ENCODE measurements around the gene ACADM. TPM values are rescaled to one million over a fixed set of nuclear protein-coding genes. Genes with fewer than 3 reads are reported as not detected.

ACADM gene
- total and polyA plus RNA-seq, 2 of the 13 experiments (the other 11 are each of a cell fraction or from before 2014, with no cell fraction given): 43.7 to 92.2 TPM

DNA sequence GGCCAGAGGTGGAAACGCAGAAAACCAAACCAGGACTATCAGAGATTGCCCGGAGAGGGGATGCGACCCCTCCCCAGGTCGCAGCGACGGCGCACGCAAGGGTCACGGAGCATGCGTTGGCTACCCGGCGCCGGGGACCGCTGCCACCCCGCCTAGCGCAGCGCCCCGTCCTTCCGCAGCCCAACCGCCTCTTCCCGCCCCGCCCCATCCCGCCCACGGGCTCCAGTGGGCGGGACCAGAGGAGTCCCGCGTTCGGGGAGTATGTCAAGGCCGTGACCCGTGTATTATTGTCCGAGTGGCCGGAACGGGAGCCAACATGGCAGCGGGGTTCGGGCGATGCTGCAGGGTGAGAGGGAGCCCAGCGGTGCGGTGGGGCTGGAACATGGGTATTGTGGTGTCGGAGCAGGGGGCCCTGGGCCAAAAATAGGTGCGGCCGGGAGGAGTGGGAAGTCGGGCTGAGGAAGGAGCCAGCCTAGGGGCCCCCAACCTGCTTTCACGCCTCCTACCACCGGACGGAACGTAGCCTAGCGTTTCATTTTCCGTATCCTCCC lies at the start of gene ACADM (continued):
- peak; percentile 71; the same call in 1 of the 2 replicates for TF ChIP-seq ZNF343 (CRISPR knock-in tag; IDR thresholded peaks at IDR 0.05)
- peak; percentile 45; the same call in 1 of the 2 replicates for TF ChIP-seq ZBTB25 (CRISPR knock-in tag; IDR thresholded peaks at IDR 0.05)
- no peak for TF ChIP-seq SYNCRIP (IDR thresholded peaks at IDR 0.05; ENCODE audit: insufficient read depth, low read depth, low read length)
- no peak for TF ChIP-seq ZNF879 (CRISPR knock-in tag; IDR thresholded peaks at IDR 0.05)
- no peak for TF ChIP-seq PCBP2 (optimal IDR thresholded peaks at IDR 0.05; ENCODE audit: low read depth, low read length, poor library complexity, severe bottlenecking)
- TF ChIP-seq PITX1 (CRISPR knock-in tag; IDR thresholded peaks at IDR 0.05): peak; percentile 13; the same call in 1 of the 2 replicates
- TF ChIP-seq, protein P1, sequence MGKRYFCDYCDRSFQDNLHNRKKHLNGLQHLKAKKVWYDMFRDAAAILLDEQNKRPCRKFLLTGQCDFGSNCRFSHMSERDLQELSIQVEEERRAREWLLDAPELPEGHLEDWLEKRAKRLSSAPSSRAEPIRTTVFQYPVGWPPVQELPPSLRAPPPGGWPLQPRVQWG (CRISPR knock-in tag; IDR thresholded peaks at IDR 0.05; ENCODE audit: borderline replicate concordance, low read depth): no peak
- TF ChIP-seq ZNF639 (CRISPR knock-in tag; conservative IDR thresholded peaks at IDR 0.05): no peak; the same call in 1 of the 2 replicates
- no peak for TF ChIP-seq ZNF839 (CRISPR knock-in tag; IDR thresholded peaks at IDR 0.05; ENCODE audit: borderline replicate concordance)
- peak; percentile 87 for TF ChIP-seq TAF1 (CRISPR knock-in tag; IDR thresholded peaks at IDR 0.05)
- TF ChIP-seq, protein P2, sequence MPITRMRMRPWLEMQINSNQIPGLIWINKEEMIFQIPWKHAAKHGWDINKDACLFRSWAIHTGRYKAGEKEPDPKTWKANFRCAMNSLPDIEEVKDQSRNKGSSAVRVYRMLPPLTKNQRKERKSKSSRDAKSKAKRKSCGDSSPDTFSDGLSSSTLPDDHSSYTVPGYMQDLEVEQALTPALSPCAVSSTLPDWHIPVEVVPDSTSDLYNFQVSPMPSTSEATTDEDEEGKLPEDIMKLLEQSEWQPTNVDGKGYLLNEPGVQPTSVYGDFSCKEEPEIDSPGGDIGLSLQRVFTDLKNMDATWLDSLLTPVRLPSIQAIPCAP (CRISPR knock-in tag; IDR thresholded peaks at IDR 0.05; ENCODE audit: low read depth): no peak
- TF ChIP-seq NR2C2 (CRISPR knock-in tag; IDR thresholded peaks at IDR 0.05; ENCODE audit: borderline replicate concordance): peak; percentile 95
- TF ChIP-seq MAFG (CRISPR knock-in tag; IDR thresholded peaks at IDR 0.05): no peak
- peak; percentile 85 for TF ChIP-seq KDM2A (CRISPR knock-in tag; IDR thresholded peaks at IDR 0.05; ENCODE audit: borderline replicate concordance, low read depth)
- TF ChIP-seq U2AF2 (IDR thresholded peaks at IDR 0.05; ENCODE audit: low read depth, low read length): no peak
- TF ChIP-seq RAD51 (IDR thresholded peaks at IDR 0.05; ENCODE audit: borderline replicate concordance): no peak
- no peak for TF ChIP-seq ZFP36L2 (CRISPR knock-in tag; IDR thresholded peaks at IDR 0.05)
- TF ChIP-seq, protein P3, sequence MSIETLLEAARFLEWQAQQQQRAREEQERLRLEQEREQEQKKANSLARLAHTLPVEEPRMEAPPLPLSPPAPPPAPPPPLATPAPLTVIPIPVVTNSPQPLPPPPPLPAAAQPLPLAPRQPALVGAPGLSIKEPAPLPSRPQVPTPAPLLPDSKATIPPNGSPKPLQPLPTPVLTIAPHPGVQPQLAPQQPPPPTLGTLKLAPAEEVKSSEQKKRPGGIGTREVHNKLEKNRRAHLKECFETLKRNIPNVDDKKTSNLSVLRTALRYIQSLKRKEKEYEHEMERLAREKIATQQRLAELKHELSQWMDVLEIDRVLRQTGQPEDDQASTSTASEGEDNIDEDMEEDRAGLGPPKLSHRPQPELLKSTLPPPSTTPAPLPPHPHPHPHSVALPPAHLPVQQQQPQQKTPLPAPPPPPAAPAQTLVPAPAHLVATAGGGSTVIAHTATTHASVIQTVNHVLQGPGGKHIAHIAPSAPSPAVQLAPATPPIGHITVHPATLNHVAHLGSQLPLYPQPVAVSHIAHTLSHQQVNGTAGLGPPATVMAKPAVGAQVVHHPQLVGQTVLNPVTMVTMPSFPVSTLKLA (IDR thresholded peaks at IDR 0.05): no peak
- TF ChIP-seq, protein P4, sequence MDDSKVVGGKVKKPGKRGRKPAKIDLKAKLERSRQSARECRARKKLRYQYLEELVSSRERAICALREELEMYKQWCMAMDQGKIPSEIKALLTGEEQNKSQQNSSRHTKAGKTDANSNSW (CRISPR knock-in tag; IDR thresholded peaks at IDR 0.05; ENCODE audit: borderline replicate concordance): no peak; the same call in 1 of the 2 replicates
- TF ChIP-seq PTBP1 (IDR thresholded peaks at IDR 0.05; ENCODE audit: low read depth, low read length, poor library complexity, severe bottlenecking): no peak
- no peak for TF ChIP-seq SRF (IDR thresholded peaks at IDR 0.05; ENCODE audit: low read depth, low read length)
- TF ChIP-seq POLR2AphosphoS2 (IDR thresholded peaks at IDR 0.05; ENCODE audit: low read depth, low read length): no peak
- no peak for TF ChIP-seq ZNF484 (CRISPR knock-in tag; IDR thresholded peaks at IDR 0.05; ENCODE audit: borderline replicate concordance, low read depth)
